ENCODE measurements around the gene MXI1.
"Not testable (repeated sequence)": the region's sequence is repeated elsewhere in the genome, so short reads cannot be mapped to it uniquely, and the experiment has no call there.

The MXI1 gene

GRCh38 chr10:110239892-110240291, 32.5 kb downstream of the MXI1 start:
- DNase-seq (ENCODE audit: low spot score): no peak

- DNase-seq (ENCODE audit: low spot score): no peak
Measured at GRCh38 chr10:110241407-110241806, 34.0 kb downstream of the MXI1 start.

- no peak for DNase-seq (ENCODE audit: low spot score)
Measured at GRCh38 chr10:110241841-110242240, 34.4 kb downstream of the MXI1 start.

- DNase-seq (ENCODE audit: low spot score): no peak
Measured at GRCh38 chr10:110242511-110242910, 35.1 kb downstream of the MXI1 start.

DNA sequence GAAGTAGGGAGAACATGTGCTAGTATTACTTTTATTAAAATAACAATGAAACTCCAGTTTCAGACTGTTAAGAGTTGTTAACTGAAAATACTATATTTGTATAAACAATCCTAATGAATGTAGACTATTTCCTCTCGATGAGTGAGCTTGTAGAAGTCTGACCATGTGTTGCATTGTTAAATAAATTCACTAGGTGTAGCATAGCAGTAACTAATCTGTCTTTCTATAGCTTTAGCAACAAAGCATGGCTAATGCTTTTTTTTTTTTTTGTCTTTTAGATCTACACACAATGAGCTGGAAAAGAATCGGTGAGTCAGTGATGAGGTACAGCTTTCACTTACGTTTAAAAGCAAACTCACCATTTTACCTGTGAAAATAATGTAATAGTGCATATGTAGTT, 37.1 kb downstream of the MXI1 start:
- no peak for DNase-seq (ENCODE audit: low spot score)

DNA sequence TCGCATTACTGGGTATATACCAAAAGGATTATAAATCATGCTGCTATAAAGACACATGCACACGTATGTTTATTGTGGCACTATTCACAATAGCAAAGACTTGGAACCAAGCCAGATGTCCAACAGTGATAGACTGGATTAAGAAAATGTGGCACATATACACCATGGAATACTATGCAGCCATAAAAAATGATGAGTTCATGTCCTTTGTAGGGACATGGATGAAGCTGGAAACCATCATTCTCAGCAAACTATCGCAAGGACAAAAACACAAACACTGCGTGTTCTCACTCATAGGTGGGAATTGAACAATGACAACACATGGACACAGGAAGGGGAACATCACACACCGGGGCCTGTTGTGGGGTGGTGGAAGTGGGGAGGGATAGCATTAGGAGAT, 40.4 kb downstream of the MXI1 start:
- DNase-seq (ENCODE audit: low spot score): not testable (repeated sequence)

DNA sequence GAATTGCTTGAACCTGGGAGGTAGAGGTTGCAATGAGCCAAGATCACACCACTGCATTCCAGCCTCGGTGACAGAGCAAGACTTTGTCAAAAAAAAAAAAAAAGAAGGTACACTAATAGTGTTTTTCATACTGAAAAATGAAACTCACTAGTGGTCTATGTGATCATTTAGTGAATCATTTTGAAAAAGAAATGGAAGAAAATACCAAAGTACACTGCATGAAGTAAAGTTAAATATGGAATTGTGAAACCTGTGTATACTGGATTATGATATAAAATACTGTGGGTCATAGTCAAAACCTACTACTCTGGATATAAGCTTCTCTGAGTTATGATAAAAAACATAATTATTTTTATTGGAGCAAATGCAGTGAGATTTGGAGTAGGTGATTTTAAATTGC, 42.1 kb downstream of the MXI1 start:
- DNase-seq (ENCODE audit: low spot score): not testable (repeated sequence)

DNA sequence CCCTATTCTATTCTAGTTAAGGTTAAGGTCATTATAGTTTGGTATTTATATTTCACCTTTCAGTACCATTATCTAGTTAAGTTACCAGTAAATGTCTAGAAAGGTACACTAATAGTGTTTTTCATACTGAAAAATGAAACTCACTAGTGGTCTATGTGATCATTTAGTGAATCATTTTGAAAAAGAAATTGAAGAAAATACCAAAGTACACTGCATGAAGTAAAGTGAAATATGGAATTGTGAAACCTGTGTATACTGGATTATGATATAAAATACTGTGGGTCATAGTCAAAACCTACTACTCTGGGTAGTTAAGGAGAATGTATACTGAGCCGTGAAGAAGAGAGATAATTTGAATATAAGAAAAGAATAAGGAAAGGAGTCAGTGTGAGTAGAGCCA, 44.0 kb downstream of the MXI1 start:
- not testable (repeated sequence) for DNase-seq (ENCODE audit: low spot score)

- no peak for DNase-seq (ENCODE audit: low spot score)
Measured at GRCh38 chr10:110252151-110252550, 44.7 kb downstream of the MXI1 start.

DNA sequence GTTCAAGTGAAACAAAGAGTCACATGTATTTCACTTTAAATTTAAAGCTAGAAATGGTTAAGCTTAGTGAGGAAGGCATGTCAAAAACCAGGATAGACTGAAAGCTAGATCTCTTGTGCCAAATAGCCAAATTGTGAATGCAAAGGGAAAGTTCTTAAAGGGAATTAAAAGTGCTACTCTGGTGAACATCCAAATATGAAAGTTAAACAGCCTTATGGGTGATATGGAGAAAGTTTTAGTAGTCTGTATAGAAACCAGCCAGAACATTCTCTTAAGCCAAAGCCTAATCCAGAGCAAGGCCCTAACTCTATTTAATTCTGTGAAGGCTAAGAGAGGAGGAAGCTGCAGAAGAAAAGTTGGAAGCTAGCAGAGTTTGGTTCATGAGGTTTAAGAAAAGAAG, 47.1 kb downstream of the MXI1 start:
- no peak for DNase-seq (ENCODE audit: low spot score)

- DNase-seq (ENCODE audit: low spot score): no peak
Measured at GRCh38 chr10:110258542-110258941, 51.1 kb downstream of the MXI1 start.

DNA sequence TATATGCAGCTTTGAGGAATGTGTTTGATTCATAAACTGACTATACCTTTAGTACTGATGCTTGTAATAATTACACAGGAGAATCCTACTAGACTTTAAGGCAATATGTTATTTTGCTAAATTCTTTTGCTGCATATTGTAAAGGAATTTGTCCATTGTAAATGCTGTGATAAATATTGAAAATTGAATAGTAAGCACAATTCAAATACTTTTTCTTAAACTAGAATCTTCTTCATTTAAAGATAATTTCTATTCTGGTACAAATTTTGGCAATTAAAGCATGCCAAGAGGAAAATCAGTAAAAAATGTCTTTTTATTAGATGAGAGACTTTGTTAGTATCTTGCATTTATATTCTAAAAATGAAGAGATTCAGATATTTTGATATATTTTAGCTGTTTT, 51.9 kb downstream of the MXI1 start:
- no peak for DNase-seq (ENCODE audit: low spot score)

GRCh38 chr10:110260746-110261477, 53.5 kb downstream of the MXI1 start:
- DNase-seq (ENCODE audit: low spot score): no peak

GRCh38 chr10:110263164-110263563, 55.8 kb downstream of the MXI1 start:
- no peak for DNase-seq (ENCODE audit: low spot score)

- no peak for DNase-seq (ENCODE audit: low spot score)
Measured at GRCh38 chr10:110265573-110266193, 58.3 kb downstream of the MXI1 start.

- no peak for DNase-seq (ENCODE audit: low spot score)
Measured at GRCh38 chr10:110267276-110267675, 59.9 kb downstream of the MXI1 start.

DNA sequence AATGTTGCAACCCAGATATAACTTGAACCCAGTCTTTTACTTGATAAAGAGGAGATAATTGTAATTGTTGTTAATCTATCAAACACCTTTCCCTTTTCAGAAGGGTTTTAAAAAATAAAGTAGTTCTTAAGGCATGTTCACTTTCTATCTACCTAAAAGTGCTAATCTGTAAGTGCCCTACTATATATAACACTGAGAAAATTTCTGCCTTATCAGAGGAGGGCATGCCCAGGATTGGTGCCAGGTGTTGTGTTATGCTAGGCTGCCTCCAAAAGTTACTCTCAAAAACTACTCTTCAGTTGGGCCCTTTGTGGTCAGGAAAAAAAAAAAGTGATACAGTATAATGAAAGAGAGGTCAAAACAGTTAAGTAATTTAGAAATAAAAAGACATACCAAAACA, 61.0 kb downstream of the MXI1 start:
- no peak for DNase-seq (ENCODE audit: low spot score)

- no peak for DNase-seq (ENCODE audit: low spot score)
Measured at GRCh38 chr10:110268971-110269370, 61.6 kb downstream of the MXI1 start.

DNA sequence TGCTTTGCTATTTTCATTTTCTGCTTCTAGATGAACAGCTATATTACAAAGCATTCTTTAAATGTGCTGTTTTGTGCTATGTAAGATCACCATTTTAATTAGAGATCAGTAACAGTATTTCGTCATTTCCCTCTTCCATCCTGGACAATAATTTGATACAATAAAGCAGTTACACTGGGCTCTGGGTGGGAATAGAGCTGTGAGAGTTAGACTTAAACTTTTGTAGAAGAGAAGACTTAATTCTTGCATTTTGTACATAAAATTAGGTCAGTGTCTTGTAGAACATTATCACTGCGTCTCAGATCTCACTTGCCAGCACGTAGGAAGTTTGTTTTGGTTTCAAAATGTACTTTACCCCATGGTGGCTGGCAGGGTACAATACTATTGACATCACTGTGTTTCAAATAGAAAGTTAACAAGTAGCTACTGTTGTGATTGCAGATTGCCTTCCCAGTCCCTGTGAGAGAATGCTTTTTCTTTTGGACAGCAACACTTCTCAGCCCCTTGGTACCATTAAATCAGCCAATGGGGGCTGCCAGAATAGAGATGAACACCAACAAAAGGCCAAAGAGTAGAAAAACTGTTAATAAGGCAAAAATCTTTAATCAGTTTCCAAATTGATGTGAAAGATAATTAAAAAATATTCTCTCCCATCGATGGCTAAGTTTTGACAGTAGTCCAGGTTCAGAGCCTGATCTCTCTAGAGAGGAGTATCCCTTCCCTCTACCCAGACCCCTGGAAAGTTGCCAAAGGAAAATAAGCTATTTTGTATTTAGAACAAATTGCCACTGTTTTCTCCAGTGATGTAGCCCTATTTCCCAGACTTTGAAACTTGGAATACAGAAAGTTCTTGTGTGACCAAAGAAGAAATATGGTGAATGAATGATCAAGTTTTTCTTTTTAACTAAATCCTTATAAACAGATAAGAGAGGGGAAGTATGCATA, 62.2 kb downstream of the MXI1 start:
- no peak for DNase-seq (ENCODE audit: low spot score)

DNA sequence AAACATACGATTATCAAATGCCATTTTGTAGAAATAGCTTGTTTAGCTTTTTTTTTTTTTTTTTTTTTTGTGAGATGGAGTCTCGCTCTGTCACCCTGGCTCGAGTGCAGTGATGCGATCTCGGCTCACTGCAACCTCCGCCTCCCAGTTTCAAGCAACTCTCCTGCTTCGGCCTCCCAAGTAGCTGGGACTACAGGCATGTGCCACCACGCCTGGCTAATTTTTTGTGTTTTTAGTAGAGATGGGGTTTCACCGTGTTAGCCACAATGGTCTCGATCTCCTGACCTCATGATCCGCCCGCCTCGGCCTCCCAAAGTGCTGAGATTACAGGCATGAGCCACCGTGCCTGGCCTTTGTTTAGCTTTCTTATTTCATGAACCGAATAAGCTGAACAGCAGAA, 65.6 kb downstream of the MXI1 start:
- not testable (repeated sequence) for DNase-seq (ENCODE audit: low spot score)

GRCh38 chr10:110273474-110273873, 66.1 kb downstream of the MXI1 start:
- DNase-seq (ENCODE audit: low spot score): no peak

GRCh38 chr10:110274072-110274627, 66.7 kb downstream of the MXI1 start:
- DNase-seq (ENCODE audit: low spot score): no peak
